ENCODE measurements around the gene PLCB4. TPM values are rescaled to one million over a fixed set of nuclear protein-coding genes. Genes with fewer than 3 reads are reported as not detected.
A peak's percentile ranks its signal among the peaks of the same experiment; 100 is the strongest.

PLCB4 gene
- total RNA-seq, 1 donor from 2014 or later, result 10.5 TPM

DNA sequence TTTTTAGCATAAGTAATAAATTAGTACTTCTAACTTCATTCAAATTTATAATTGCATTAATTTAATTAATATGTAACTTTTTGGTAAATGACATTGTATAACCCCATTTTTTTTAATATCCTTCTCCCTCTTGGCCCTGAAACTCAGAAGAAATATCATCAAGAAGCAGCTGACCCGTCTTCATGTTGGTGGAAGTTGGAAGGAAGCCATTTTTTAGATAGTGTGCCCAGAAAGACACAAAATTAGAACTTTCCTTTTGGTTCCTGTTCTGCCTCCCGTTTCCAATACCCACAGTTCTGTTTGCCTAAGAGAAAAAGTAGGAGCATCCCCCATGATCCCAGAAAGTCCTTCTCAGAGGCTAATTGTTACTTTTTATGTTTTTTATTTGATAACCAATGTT, 65.5 kb downstream of the PLCB4 start:
- H3K4me1 Mint-ChIP-seq (ENCODE audit: unreplicated experiment), result peaks cover 18% of the 10 kb centered on the region
- H3K4me3 Mint-ChIP-seq (ENCODE audit: unreplicated experiment), result no peak overlapping the region
- no peaks in the 10 kb centered on the region for H3K27me3 Mint-ChIP-seq (ENCODE audit: unreplicated experiment)
- TF ChIP-seq, protein P1, sequence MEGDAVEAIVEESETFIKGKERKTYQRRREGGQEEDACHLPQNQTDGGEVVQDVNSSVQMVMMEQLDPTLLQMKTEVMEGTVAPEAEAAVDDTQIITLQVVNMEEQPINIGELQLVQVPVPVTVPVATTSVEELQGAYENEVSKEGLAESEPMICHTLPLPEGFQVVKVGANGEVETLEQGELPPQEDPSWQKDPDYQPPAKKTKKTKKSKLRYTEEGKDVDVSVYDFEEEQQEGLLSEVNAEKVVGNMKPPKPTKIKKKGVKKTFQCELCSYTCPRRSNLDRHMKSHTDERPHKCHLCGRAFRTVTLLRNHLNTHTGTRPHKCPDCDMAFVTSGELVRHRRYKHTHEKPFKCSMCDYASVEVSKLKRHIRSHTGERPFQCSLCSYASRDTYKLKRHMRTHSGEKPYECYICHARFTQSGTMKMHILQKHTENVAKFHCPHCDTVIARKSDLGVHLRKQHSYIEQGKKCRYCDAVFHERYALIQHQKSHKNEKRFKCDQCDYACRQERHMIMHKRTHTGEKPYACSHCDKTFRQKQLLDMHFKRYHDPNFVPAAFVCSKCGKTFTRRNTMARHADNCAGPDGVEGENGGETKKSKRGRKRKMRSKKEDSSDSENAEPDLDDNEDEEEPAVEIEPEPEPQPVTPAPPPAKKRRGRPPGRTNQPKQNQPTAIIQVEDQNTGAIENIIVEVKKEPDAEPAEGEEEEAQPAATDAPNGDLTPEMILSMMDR (IDR thresholded peaks at IDR 0.05; ENCODE audit: unreplicated experiment), result no peak
- DNase-seq (ENCODE audit: low spot score), result no peak
- H3K27ac Mint-ChIP-seq (ENCODE audit: unreplicated experiment), result no peak overlapping the region
- H3K36me3 Mint-ChIP-seq (ENCODE audit: low read depth, unreplicated experiment), result peaks cover 5% of the 10 kb centered on the region
- no peaks in the 10 kb centered on the region for H3K9me3 Mint-ChIP-seq (ENCODE audit: unreplicated experiment)

DNA sequence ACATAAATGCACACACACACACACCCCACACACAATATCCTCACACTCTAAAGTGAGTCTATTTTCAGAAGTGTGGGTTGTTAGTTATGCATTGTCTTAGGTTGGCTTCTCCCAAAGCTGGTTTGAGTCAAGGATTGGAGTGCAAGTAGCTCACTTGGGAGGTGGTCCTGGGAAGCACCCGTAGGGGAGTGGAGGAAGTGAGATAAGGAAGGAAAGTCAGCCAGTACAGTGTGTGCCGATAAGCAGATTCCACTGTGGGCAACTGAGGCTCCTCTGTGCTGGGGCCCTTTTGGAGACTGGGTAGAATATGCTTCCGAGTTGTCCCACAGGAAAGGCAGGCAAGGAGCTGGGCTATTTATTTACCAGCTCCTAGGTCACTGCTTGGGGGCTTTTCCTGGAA, 67.2 kb downstream of the PLCB4 start:
- Mint-ChIP-seq H3K4me3 (ENCODE audit: unreplicated experiment) (no peak overlapping the region), H3K27me3 (ENCODE audit: unreplicated experiment) (no peaks in the 10 kb centered on the region), H3K9me3 (ENCODE audit: unreplicated experiment) (no peaks in the 10 kb centered on the region), H3K4me1 (ENCODE audit: unreplicated experiment) (peaks cover 18% of the 10 kb centered on the region), H3K27ac (ENCODE audit: unreplicated experiment) (peak overlapping the region; percentile 79), H3K36me3 (ENCODE audit: low read depth, unreplicated experiment) (peaks cover 7% of the 10 kb centered on the region)
- DNase-seq (ENCODE audit: low spot score), result peak; percentile 23
- TF ChIP-seq, protein P1 (IDR thresholded peaks at IDR 0.05; ENCODE audit: unreplicated experiment), result no peak

DNA sequence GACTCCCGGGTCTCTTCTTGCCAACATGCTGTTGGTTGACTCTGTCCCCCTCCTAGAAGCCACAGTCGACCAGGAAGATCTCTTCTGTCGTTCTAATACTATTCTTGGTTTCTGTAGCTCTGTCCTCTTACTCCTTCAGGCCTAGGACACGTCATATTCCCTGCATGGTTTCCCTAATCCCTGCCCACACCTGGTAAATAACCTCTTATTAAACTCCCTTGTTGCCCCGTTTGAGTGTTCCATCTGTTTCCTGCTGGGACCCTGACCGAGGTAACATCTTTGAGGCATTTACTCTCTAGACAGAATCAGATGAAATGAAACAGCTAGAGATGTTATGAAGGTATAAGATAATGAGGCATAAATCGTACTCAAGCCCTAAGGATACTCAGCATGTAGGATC, 68.1 kb downstream of the PLCB4 start:
- Mint-ChIP-seq H3K4me3 (ENCODE audit: unreplicated experiment) (no peak overlapping the region), H3K9me3 (ENCODE audit: unreplicated experiment) (no peaks in the 10 kb centered on the region), H3K27me3 (ENCODE audit: unreplicated experiment) (no peaks in the 10 kb centered on the region), H3K4me1 (ENCODE audit: unreplicated experiment) (peaks cover 18% of the 10 kb centered on the region), H3K27ac (ENCODE audit: unreplicated experiment) (peak overlapping the region; percentile 79), H3K36me3 (ENCODE audit: low read depth, unreplicated experiment) (peaks cover 4% of the 10 kb centered on the region)
- DNase-seq (ENCODE audit: low spot score), result no peak
- TF ChIP-seq, protein P1 (IDR thresholded peaks at IDR 0.05; ENCODE audit: unreplicated experiment), result no peak

DNA sequence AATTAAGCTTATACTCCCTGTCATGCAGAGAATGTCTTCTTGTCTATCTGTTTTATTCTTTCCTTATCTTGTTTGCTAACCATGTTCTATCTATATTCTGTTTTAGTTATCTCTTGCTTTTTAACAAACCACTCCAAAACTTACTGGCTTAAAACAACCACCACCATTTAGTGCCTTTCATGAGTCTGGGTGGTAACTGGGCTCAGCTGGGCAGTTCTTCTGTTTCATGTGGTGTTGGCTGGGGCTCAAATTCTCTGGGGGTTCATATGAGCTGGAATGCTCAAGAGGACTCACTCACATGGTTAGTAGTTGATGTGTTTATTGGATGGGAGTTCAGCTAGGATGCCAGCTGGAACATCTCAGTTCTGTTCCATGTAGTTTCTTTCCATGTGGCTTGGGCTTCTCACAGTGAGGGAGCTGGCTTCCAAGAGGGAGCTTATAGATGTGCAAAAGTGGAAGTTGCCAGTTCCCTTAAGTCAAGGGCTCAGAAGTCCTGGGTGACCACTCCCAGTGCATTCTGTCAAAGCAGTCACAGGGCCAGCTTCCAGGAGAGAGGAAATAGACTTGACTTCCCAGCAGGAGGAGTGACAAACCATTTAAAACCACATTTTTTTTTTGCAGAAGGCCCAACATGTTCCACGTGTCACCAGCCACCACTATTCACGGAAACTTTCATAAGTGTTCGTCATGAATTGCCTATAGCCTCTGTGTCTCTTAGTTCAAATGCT, 70.4 kb downstream of the PLCB4 start:
- Mint-ChIP-seq H3K36me3 (ENCODE audit: low read depth, unreplicated experiment) (peaks cover 4% of the 10 kb centered on the region), H3K4me3 (ENCODE audit: unreplicated experiment) (no peak overlapping the region), H3K27ac (ENCODE audit: unreplicated experiment) (no peak overlapping the region), H3K9me3 (ENCODE audit: unreplicated experiment) (no peaks in the 10 kb centered on the region), H3K27me3 (ENCODE audit: unreplicated experiment) (no peaks in the 10 kb centered on the region), H3K4me1 (ENCODE audit: unreplicated experiment) (peaks cover 22% of the 10 kb centered on the region)
- TF ChIP-seq, protein P1 (IDR thresholded peaks at IDR 0.05; ENCODE audit: unreplicated experiment), result no peak
- DNase-seq (ENCODE audit: low spot score), result no peak

DNA sequence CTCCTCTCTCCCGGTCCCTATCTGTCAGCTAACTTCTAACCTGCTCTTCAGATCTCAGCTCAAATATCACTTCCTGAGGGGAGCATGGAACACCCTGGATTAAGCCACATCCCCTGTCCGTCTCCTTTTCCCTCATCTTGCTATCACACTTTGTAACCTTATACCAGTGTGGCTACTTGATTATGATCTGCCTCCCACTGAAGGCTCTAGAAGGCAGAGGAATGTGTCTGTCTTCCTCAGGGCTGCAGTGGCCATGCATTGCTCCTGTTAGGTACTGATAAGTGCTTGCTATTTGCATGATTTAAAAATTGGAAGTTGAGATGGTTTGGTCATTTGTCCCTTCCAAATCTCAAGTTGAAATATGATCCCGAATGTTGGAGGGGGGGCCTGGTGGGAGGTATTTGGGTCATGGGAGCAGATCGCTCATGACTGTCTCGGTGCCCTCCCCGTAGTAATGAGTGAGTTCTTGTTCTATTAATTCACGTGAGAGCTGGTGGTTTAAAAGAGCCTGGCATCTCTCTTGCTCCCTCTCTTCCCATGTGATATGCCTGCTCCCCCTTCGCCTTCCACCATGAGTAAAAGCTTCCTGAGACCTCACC, 71.4 kb downstream of the PLCB4 start:
- peaks cover 4% of the 10 kb centered on the region for H3K36me3 Mint-ChIP-seq (ENCODE audit: low read depth, unreplicated experiment)
- H3K4me1 Mint-ChIP-seq (ENCODE audit: unreplicated experiment), result peaks cover 25% of the 10 kb centered on the region
- H3K27me3 Mint-ChIP-seq (ENCODE audit: unreplicated experiment), result no peaks in the 10 kb centered on the region
- DNase-seq (ENCODE audit: low spot score), result no peak
- TF ChIP-seq, protein P1 (IDR thresholded peaks at IDR 0.05; ENCODE audit: unreplicated experiment), result no peak
- no peak overlapping the region for H3K4me3 Mint-ChIP-seq (ENCODE audit: unreplicated experiment)
- H3K27ac Mint-ChIP-seq (ENCODE audit: unreplicated experiment), result no peak overlapping the region
- no peaks in the 10 kb centered on the region for H3K9me3 Mint-ChIP-seq (ENCODE audit: unreplicated experiment)

Data from endothelial cell (in vitro differentiated cells).